K562 (cell line): ENCODE results near the gene MYH15. TPM values are rescaled to one million over a fixed set of nuclear protein-coding genes. Genes with fewer than 3 reads are reported as not detected.

ENCODE experiments used
- ARHGAP35 ChIP-seq: fragments of 450-650 bp; IDR thresholded peaks from 2 replicates; pipeline ENCODE4 v1.6.1; 2018; ENCODE audit not compliant: partially characterized antibody
- CBX8 ChIP-seq: fragments of 200-600 bp; sonication (generic); IDR thresholded peaks from 2 replicates; pipeline ENCODE4 v1.6.1; 2012; ENCODE audit warnings: borderline replicate concordance, mixed run types, low read depth, mild to moderate bottlenecking, moderate library complexity, mixed read lengths, low read length, control low read depth, inconsistent platforms; ENCODE audit not compliant: poor library complexity, severe bottlenecking; ENCODE audit errors: extremely low read depth
- FOSL1 ChIP-seq: fragments of 200-800 bp; sonication (Bioruptor generic); conservative IDR thresholded peaks from 2 replicates; pipeline ENCODE4 v1.6.1; 2016; ENCODE audit warnings: missing genetic modification characterization, missing compliant biosample characterization
- FOXK1 ChIP-seq: sonication (generic); formaldehyde crosslinking; IDR thresholded peaks from 2 replicates; pipeline ENCODE4 v1.8.0; 2022; ENCODE audit warnings: missing genetic modification reagents, mild to moderate bottlenecking, borderline replicate concordance
- HCFC1 ChIP-seq: IDR thresholded peaks from 2 replicates; pipeline ENCODE4 v1.6.1; 2012; ENCODE audit warnings: low read depth, low read length, improper control_type of control experiment
- MAFG ChIP-seq: fragments of 450-650 bp; conservative IDR thresholded peaks from 2 replicates; pipeline ENCODE4 v1.6.1; 2016; ENCODE audit warnings: missing genetic modification characterization, missing compliant biosample characterization
- MTA2 ChIP-seq: fragments of 450-650 bp; IDR thresholded peaks from 2 replicates; pipeline ENCODE4 v1.6.1; 2016; ENCODE audit warnings: low read depth
- RCOR1 ChIP-seq, 2 experiments: IDR thresholded peaks; 2 replicates each; pipeline ENCODE4 v1.6.1; 2012; ENCODE audit warnings: low read depth in 2 of 2, low read length in 2 of 2, borderline replicate concordance in 1 of 2, improper control_type of control experiment in 1 of 2
- ZNF316 ChIP-seq: fragments of 450-650 bp; IDR thresholded peaks from 2 replicates; pipeline ENCODE4 v1.6.1; 2016
- ZNF324 ChIP-seq: fragments of 250-450 bp; sonication (Bioruptor Pico); IDR thresholded peaks from 2 replicates; pipeline ENCODE4 v1.4.0; 2020; ENCODE audit warnings: mild to moderate bottlenecking
- polyA plus RNA-seq, 8 experiments: library from polyadenylated mRNA; depleted of rRNA in 4 of 8; stranded (reverse) in 5 of 8; unstranded in 3 of 8; fragments of >200 nt; fragmentation: Nextera tagmentation in 2 of 8; fragmentation: Illumina TruSeq in 1 of 8; extraction: Ambion mirVana in 2 of 8; extraction: Trizol in 1 of 8; gene quantifications; 2 replicates each; pipeline versions ENCODE4 v1.2.1 to v1.2.3, GENCODE V29; 2011 to 2014; ENCODE audit warnings: inconsistent platforms in 1 of 8, missing spikeins in 1 of 8
- total RNA-seq, 7 experiments: library from RNA; depleted of rRNA in 6 of 7; stranded (reverse); fragments of >200 nt in 6 of 7; fragmentation: Illumina TruSeq in 2 of 7; extraction: Trizol in 2 of 7; gene quantifications; 2 replicates each; pipeline versions ENCODE4 v1.2.1 to v1.2.3, GENCODE V29; 2011 to 2021; ENCODE audit warnings: low replicate concordance in 1 of 7
- TF ChIP-seq, protein P1 (sequence below): sonication (generic); formaldehyde crosslinking; IDR thresholded peaks from 2 replicates; pipeline ENCODE4 v1.8.1; 2023; ENCODE audit warnings: mild to moderate bottlenecking, missing genetic modification reagents

The MYH15 gene
- total and polyA plus RNA-seq, 9 of the 15 experiments (the other 6 are each of a cell fraction or from before 2014, with no cell fraction given), result 0.03 to 0.29 (median 0.12) TPM

DNA sequence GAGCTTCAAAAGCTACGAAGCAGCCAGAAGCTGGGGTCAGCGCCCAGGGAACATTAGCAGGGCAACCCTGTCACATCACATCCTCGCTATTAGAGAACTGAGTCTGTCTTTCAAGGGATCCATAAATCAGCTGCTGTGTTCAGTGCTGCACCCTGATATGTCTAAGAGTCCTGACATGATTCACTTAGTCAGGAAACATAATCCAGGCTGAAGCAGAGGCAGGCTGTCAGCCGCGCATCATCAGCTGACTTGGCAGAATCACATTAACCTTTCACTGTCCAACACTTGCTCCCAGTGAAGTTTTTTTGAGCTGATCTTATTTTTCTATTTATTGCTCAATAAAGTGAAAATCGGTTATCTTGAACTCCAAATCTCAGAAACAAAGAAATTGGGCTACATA is 23.5 kb downstream of the MYH15 start (continued):
- TF ChIP-seq FOSL1 (tag) (0 out of 2 replicates have a peak, but pooled peaks have one; percentile 14), ZNF324 (no peak), HCFC1 (no peak), ZNF316 (peak; percentile 81), FOXK1 (CRISPR knock-in tag) (no peak), ARHGAP35 (no peak), CBX8 (no peak), RCOR1 (IDR thresholded peaks at IDR 0.05; ENCODE audit: borderline replicate concordance in 1 of 2, low read depth in 2 of 2, low read length in 2 of 2) (peak in 1 of 2 experiments; percentile 10; a peak in 1 of 4 replicates), MAFG (tag) (peak; percentile 86), MTA2 (no peak)
- TF ChIP-seq, protein P1, sequence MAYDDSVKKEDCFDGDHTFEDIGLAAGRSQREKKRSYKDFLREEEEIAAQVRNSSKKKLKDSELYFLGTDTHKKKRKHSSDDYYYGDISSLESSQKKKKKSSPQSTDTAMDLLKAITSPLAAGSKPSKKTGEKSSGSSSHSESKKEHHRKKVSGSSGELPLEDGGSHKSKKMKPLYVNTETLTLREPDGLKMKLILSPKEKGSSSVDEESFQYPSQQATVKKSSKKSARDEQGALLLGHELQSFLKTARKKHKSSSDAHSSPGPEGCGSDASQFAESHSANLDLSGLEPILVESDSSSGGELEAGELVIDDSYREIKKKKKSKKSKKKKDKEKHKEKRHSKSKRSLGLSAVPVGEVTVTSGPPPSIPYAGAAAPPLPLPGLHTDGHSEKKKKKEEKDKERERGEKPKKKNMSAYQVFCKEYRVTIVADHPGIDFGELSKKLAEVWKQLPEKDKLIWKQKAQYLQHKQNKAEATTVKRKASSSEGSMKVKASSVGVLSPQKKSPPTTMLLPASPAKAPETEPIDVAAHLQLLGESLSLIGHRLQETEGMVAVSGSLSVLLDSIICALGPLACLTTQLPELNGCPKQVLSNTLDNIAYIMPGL (CRISPR knock-in tag), result no peak
